IMR-90 (cell line): Measurements from ENCODE around the gene PPA2.

ENCODE experiments used
- BHLHE40 ChIP-seq: fragments of 150-350 bp; IDR thresholded peaks from 2 replicates; pipeline ENCODE4 v1.6.1; 2016; ENCODE audit warnings: mild to moderate bottlenecking, low read depth, low read length
- CEBPB ChIP-seq: IDR thresholded peaks from 2 replicates; pipeline ENCODE4 v1.6.1; 2012; ENCODE audit warnings: low read depth, low read length, improper control_type of control experiment
- CTCF ChIP-seq: conservative IDR thresholded peaks from 2 replicates; pipeline ENCODE4 v1.5.1; 2012; ENCODE audit warnings: mild to moderate bottlenecking, low read depth, low read length, improper control_type of control experiment
- ELK1 ChIP-seq: fragments of 150-350 bp; IDR thresholded peaks from 2 replicates; pipeline ENCODE4 v1.6.1; 2016; ENCODE audit warnings: low read depth, mild to moderate bottlenecking, low read length, moderate library complexity, borderline replicate concordance
- MAFK ChIP-seq: IDR thresholded peaks from 2 replicates; pipeline ENCODE4 v1.6.1; 2012; ENCODE audit warnings: low read depth, low read length, improper control_type of control experiment
- MXI1 ChIP-seq: IDR thresholded peaks from 2 replicates; pipeline ENCODE4 v1.6.1; 2012; ENCODE audit warnings: low read depth, mild to moderate bottlenecking, low read length, moderate library complexity, borderline replicate concordance
- POLR2A ChIP-seq: IDR thresholded peaks from 2 replicates; pipeline ENCODE4 v1.6.1; 2012; ENCODE audit warnings: mild to moderate bottlenecking, low read depth, low read length
- RFX5 ChIP-seq: IDR thresholded peaks from 2 replicates; pipeline ENCODE4 v1.8.0; 2012; ENCODE audit warnings: low read depth, mild to moderate bottlenecking, low read length, moderate library complexity
- USF2 ChIP-seq: fragments of 150-350 bp; IDR thresholded peaks from 2 replicates; pipeline ENCODE4 v1.6.1; 2017; ENCODE audit warnings: mild to moderate bottlenecking, antibody characterized with exemption, low read length, low read depth

- no peak for TF ChIP-seq CTCF
- no peak for TF ChIP-seq POLR2A
- no peak for TF ChIP-seq RFX5
- TF ChIP-seq MXI1, result no peak
- peak; percentile 55; the same call in 1 of the 2 replicates for TF ChIP-seq CEBPB
- TF ChIP-seq ELK1, result no peak
- TF ChIP-seq MAFK, result no peak
- TF ChIP-seq BHLHE40, result no peak
- TF ChIP-seq USF2, result no peak
These were observed 122.9 kb downstream of the PPA2 start for GRCh38 chr4:105350859-105351490.
